Activated naive CD4-positive, alpha-beta T cell treated with anti-CD3 and anti-CD28 coated beads for 36 hours (primary cell): ENCODE data around the gene HIPK1. TPM values are rescaled to one million over a fixed set of nuclear protein-coding genes. Genes with fewer than 3 reads are reported as not detected.
A peak's percentile ranks its signal among the peaks of the same experiment; 100 is the strongest.

Experiments
- CTCF ChIA-PET: fragments of 350-600 bp; sonication (Branson Sonifier 250); formaldehyde crosslinking; loops from one replicate; lab custom pipeline; 2021; ENCODE audit warnings: antibody characterized with exemption; lab: Charles Lee
- DNase-seq: peaks from one replicate; pipeline ENCODE4 v3.0.0-alpha.2; 2020
- H3K27ac Mint-ChIP-seq: one replicate; pipeline ENCODE4 v1.8.0; 2021; ENCODE audit warnings: mild to moderate bottlenecking, mixed read lengths
- H3K27me3 Mint-ChIP-seq: one replicate; pipeline ENCODE4 v1.8.0; 2021; ENCODE audit warnings: low read depth, mixed read lengths
- H3K36me3 Mint-ChIP-seq: one replicate; pipeline ENCODE4 v1.8.0; 2021; ENCODE audit warnings: low read depth, mixed read lengths
- H3K4me1 Mint-ChIP-seq: one replicate; pipeline ENCODE4 v1.8.0; 2021; ENCODE audit warnings: low read depth, mixed read lengths
- H3K4me3 Mint-ChIP-seq: one replicate; pipeline ENCODE4 v1.8.0; 2021; ENCODE audit warnings: mild to moderate bottlenecking, moderate library complexity, mixed read lengths
- H3K9me3 Mint-ChIP-seq: one replicate; pipeline ENCODE4 v1.8.0; 2021; ENCODE audit warnings: mixed read lengths
- intact Hi-C: fragments of 100-400 bp; cut with micrococcal nuclease; formaldehyde crosslinking; loops from one replicate; pipeline ENCODE4 v1.15.1; 2023
- total RNA-seq, 2 experiments: library from RNA; stranded (reverse); gene quantifications; one replicate each; pipeline ENCODE4 v1.2.3, GENCODE V29; 2021

Gene HIPK1
- total RNA-seq, 2 experiments from 2014 or later: 47.7 to 51.0 TPM

- Mint-ChIP-seq H3K4me3 (no peak overlapping the region), H3K27me3 (no peaks in the 10 kb centered on the region), H3K4me1 (peaks cover 79% of the 10 kb centered on the region), H3K27ac (no peak overlapping the region), H3K36me3 (peaks cover 15% of the 10 kb centered on the region), H3K9me3 (no peaks in the 10 kb centered on the region)
- DNase-seq: no peak
- intact Hi-C loops: loop anchor here (10.0 kb wide), 3 partner anchors 1160 to 1310 kb away; partner anchors contain the start of gene RHOC
- CTCF ChIA-PET: interaction anchor here (0.6 to 0.9 kb wide), 3 partner anchors 23 to 1269 kb away, joined by 3 to 4 read pairs (median 3); no protein-coding TSS in a partner anchor
These were observed 6.1 kb downstream of the HIPK1 start for GRCh38 chr1:113935176-113935575.

- peaks cover 84% of the 10 kb centered on the region for H3K4me1 Mint-ChIP-seq
- H3K9me3 Mint-ChIP-seq: no peaks in the 10 kb centered on the region
- no peak for DNase-seq
- H3K27me3 Mint-ChIP-seq: no peaks in the 10 kb centered on the region
- H3K27ac Mint-ChIP-seq: no peak overlapping the region
- intact Hi-C loops: loop anchor here (10.0 kb wide), 3 partner anchors 1159 to 1311 kb away; partner anchors contain the start of gene RHOC
- CTCF ChIA-PET: interaction anchor here (0.9 to 1.1 kb wide), 2 partner anchors 11 to 23 kb away, joined by 3 to 5 read pairs; no protein-coding TSS in a partner anchor
- H3K4me3 Mint-ChIP-seq: no peak overlapping the region
- H3K36me3 Mint-ChIP-seq: peaks cover 23% of the 10 kb centered on the region
These were observed 6.8 kb downstream of the HIPK1 start for GRCh38 chr1:113935970-113936369.

GRCh38 chr1:113937146-113937545, 8.0 kb downstream of the HIPK1 start:
- no peaks in the 10 kb centered on the region for H3K27me3 Mint-ChIP-seq
- intact Hi-C loops: loop anchor here (10.0 kb wide), 3 partner anchors 1158 to 1312 kb away; partner anchors contain the start of gene RHOC
- H3K4me1 Mint-ChIP-seq: peaks cover 80% of the 10 kb centered on the region
- no peak for DNase-seq
- H3K27ac Mint-ChIP-seq: peak overlapping the region; percentile 22
- peaks cover 28% of the 10 kb centered on the region for H3K36me3 Mint-ChIP-seq
- no peak overlapping the region for H3K4me3 Mint-ChIP-seq
- H3K9me3 Mint-ChIP-seq: no peaks in the 10 kb centered on the region
- CTCF ChIA-PET: interaction anchor here (0.7 kb wide), 1 partner anchor 37 kb away, joined by 8 read pairs; no protein-coding TSS in a partner anchor

GRCh38 chr1:113938192-113938591, 9.1 kb downstream of the HIPK1 start:
- Mint-ChIP-seq H3K27ac (no peak overlapping the region), H3K9me3 (no peaks in the 10 kb centered on the region), H3K27me3 (no peaks in the 10 kb centered on the region), H3K4me1 (peaks cover 75% of the 10 kb centered on the region), H3K36me3 (peaks cover 32% of the 10 kb centered on the region), H3K4me3 (no peak overlapping the region)
- intact Hi-C loops: loop anchor here (10.0 kb wide), 3 partner anchors 1157 to 1313 kb away; partner anchors contain the start of gene RHOC
- CTCF ChIA-PET: interaction anchor here (0.6 to 1.0 kb wide), 2 partner anchors 12 to 39 kb away, joined by 3 to 5 read pairs; no protein-coding TSS in a partner anchor
- no peak for DNase-seq

GRCh38 chr1:113940365-113941244, 11.5 kb downstream of the HIPK1 start:
- peak overlapping the region; percentile 73 for H3K27ac Mint-ChIP-seq
- H3K9me3 Mint-ChIP-seq: no peaks in the 10 kb centered on the region
- CTCF ChIA-PET: interaction anchor here (1.0 to 3.1 kb wide), 5 partner anchors 8 to 15 kb away, joined by 4 to 12 read pairs (median 9); no protein-coding TSS in a partner anchor
- H3K27me3 Mint-ChIP-seq: no peaks in the 10 kb centered on the region
- intact Hi-C loops: loop anchor here (1.0 to 10.0 kb wide), 2 partner anchors 10 to 806 kb away; no protein-coding TSS in a partner anchor
- peaks cover 30% of the 10 kb centered on the region for H3K36me3 Mint-ChIP-seq
- peaks cover 67% of the 10 kb centered on the region for H3K4me1 Mint-ChIP-seq
- DNase-seq: peak; percentile 70
- H3K4me3 Mint-ChIP-seq: peak overlapping the region; percentile 69

- H3K4me1 Mint-ChIP-seq: peaks cover 67% of the 10 kb centered on the region
- CTCF ChIA-PET: interaction anchor here (2.6 to 3.1 kb wide), 3 partner anchors 8 to 15 kb away, joined by 9 to 12 read pairs (median 9); no protein-coding TSS in a partner anchor
- H3K9me3 Mint-ChIP-seq: no peaks in the 10 kb centered on the region
- peaks cover 30% of the 10 kb centered on the region for H3K36me3 Mint-ChIP-seq
- H3K27me3 Mint-ChIP-seq: no peaks in the 10 kb centered on the region
- peak overlapping the region; percentile 73 for H3K27ac Mint-ChIP-seq
- intact Hi-C loops: loop anchor here (10.0 kb wide), 1 partner anchor 806 kb away; no protein-coding TSS in a partner anchor
- no peak overlapping the region for H3K4me3 Mint-ChIP-seq
- DNase-seq: no peak
These were observed 12.1 kb downstream of the HIPK1 start for GRCh38 chr1:113941245-113941559.

- Mint-ChIP-seq H3K36me3 (peaks cover 29% of the 10 kb centered on the region), H3K4me3 (no peak overlapping the region), H3K27me3 (no peaks in the 10 kb centered on the region), H3K4me1 (peaks cover 70% of the 10 kb centered on the region), H3K27ac (no peak overlapping the region), H3K9me3 (no peaks in the 10 kb centered on the region)
- CTCF ChIA-PET: no interaction called here
- intact Hi-C loops: loop anchor here (10.0 kb wide), 1 partner anchor 808 kb away; no protein-coding TSS in a partner anchor
- DNase-seq: no peak
These were observed 13.4 kb downstream of the HIPK1 start for GRCh38 chr1:113942527-113942926.

GRCh38 chr1:113943028-113943811, 14.1 kb downstream of the HIPK1 start:
- peaks cover 70% of the 10 kb centered on the region for H3K4me1 Mint-ChIP-seq
- H3K27me3 Mint-ChIP-seq: no peaks in the 10 kb centered on the region
- H3K9me3 Mint-ChIP-seq: no peaks in the 10 kb centered on the region
- peaks cover 30% of the 10 kb centered on the region for H3K36me3 Mint-ChIP-seq
- intact Hi-C loops: loop anchor here (10.0 kb wide), 1 partner anchor 808 kb away; no protein-coding TSS in a partner anchor
- CTCF ChIA-PET: no interaction called here
- no peak overlapping the region for H3K4me3 Mint-ChIP-seq
- peak overlapping the region; percentile 66 for H3K27ac Mint-ChIP-seq
- no peak for DNase-seq

- intact Hi-C loops: loop anchor here (10.0 kb wide), 1 partner anchor 811 kb away; no protein-coding TSS in a partner anchor
- no peak overlapping the region for H3K4me3 Mint-ChIP-seq
- peaks cover 26% of the 10 kb centered on the region for H3K36me3 Mint-ChIP-seq
- no peaks in the 10 kb centered on the region for H3K27me3 Mint-ChIP-seq
- H3K27ac Mint-ChIP-seq: no peak overlapping the region
- peaks cover 67% of the 10 kb centered on the region for H3K4me1 Mint-ChIP-seq
- CTCF ChIA-PET: interaction anchor here (0.7 to 4.9 kb wide), 2 partner anchors 15 to 635 kb away, joined by 3 to 53 read pairs; partner anchors contain the start of gene HIPK1
- DNase-seq: no peak
- no peaks in the 10 kb centered on the region for H3K9me3 Mint-ChIP-seq
These were observed 16.2 kb downstream of the HIPK1 start for GRCh38 chr1:113945329-113945728.

- intact Hi-C loops: loop anchor here (2.0 to 10.0 kb wide), 2 partner anchors 29 to 811 kb away; no protein-coding TSS in a partner anchor
- H3K4me3 Mint-ChIP-seq: no peak overlapping the region
- H3K4me1 Mint-ChIP-seq: peaks cover 65% of the 10 kb centered on the region
- H3K9me3 Mint-ChIP-seq: no peaks in the 10 kb centered on the region
- H3K27me3 Mint-ChIP-seq: no peaks in the 10 kb centered on the region
- CTCF ChIA-PET: interaction anchor here (0.6 to 4.9 kb wide), 8 partner anchors 13 to 873 kb away, joined by 3 to 53 read pairs (median 4); partner anchors contain the start of genes AP4B1, DCLRE1B, HIPK1 and LRIG2
- DNase-seq: no peak
- peaks cover 18% of the 10 kb centered on the region for H3K36me3 Mint-ChIP-seq
- peak overlapping the region; percentile 79 for H3K27ac Mint-ChIP-seq
These were observed 17.0 kb downstream of the HIPK1 start for GRCh38 chr1:113946112-113946511.

GRCh38 chr1:113946678-113947387, 17.7 kb downstream of the HIPK1 start:
- peak overlapping the region; percentile 49 for H3K4me3 Mint-ChIP-seq
- peaks cover 16% of the 10 kb centered on the region for H3K36me3 Mint-ChIP-seq
- no peaks in the 10 kb centered on the region for H3K27me3 Mint-ChIP-seq
- CTCF ChIA-PET: interaction anchor here (0.8 to 4.9 kb wide), 7 partner anchors 11 to 874 kb away, joined by 3 to 53 read pairs (median 5); partner anchors contain the start of genes AP4B1, DCLRE1B, HIPK1 and LRIG2
- H3K27ac Mint-ChIP-seq: peak overlapping the region; percentile 79
- no peak for DNase-seq
- H3K9me3 Mint-ChIP-seq: no peaks in the 10 kb centered on the region
- intact Hi-C loops: loop anchor here (1.0 to 10.0 kb wide), 4 partner anchors 8 to 812 kb away; no protein-coding TSS in a partner anchor
- H3K4me1 Mint-ChIP-seq: peaks cover 68% of the 10 kb centered on the region
